ENCODE data around the gene TMEM120B.

DNA sequence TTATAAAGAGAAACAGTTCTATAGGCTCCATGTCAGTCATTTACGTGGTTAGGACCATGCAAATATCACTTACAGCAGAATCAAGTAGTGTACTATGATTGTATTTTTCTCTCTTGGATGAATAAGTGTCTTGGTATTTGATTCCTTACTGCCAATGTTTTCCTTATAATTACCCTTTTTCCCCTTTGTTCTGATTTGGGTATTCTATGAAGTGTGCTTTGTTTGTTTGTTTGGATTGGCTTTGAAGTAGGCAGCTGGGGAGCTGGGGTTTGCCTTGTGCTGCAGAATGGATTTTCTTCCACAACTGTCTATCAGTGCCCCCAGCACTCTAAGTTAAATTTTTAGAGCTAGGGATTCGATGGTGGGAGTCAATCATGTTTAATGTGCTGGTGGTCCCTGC lies 12.4 kb downstream of the TMEM120B start:
- no peak for TF ChIP-seq POLR2A (IDR thresholded peaks at IDR 0.05)
- TF ChIP-seq, protein P1, sequence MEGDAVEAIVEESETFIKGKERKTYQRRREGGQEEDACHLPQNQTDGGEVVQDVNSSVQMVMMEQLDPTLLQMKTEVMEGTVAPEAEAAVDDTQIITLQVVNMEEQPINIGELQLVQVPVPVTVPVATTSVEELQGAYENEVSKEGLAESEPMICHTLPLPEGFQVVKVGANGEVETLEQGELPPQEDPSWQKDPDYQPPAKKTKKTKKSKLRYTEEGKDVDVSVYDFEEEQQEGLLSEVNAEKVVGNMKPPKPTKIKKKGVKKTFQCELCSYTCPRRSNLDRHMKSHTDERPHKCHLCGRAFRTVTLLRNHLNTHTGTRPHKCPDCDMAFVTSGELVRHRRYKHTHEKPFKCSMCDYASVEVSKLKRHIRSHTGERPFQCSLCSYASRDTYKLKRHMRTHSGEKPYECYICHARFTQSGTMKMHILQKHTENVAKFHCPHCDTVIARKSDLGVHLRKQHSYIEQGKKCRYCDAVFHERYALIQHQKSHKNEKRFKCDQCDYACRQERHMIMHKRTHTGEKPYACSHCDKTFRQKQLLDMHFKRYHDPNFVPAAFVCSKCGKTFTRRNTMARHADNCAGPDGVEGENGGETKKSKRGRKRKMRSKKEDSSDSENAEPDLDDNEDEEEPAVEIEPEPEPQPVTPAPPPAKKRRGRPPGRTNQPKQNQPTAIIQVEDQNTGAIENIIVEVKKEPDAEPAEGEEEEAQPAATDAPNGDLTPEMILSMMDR (IDR thresholded peaks at IDR 0.05) = no peak

All from suprapubic skin (tissue), 3 donors.